ENCODE data around the gene POLDIP2. TPM values are rescaled to one million over a fixed set of nuclear protein-coding genes. Genes with fewer than 3 reads are reported as not detected.

The POLDIP2 gene
- total and polyA plus RNA-seq, 8 donors = 28.3 to 51.2 (median 41.2) TPM

- 55 to 63% methylated on average over 5 of the region's 5 CpGs for WGBS, 2 donors
- no peak overlapping the region for H3K4me3 ChIP-seq
- no peak overlapping the region for H3K27ac ChIP-seq
- peaks cover 0 to 5% (median 0%) of the 10 kb centered on the region in 3 donors for H3K36me3 ChIP-seq
- no peaks in the 10 kb centered on the region for H3K27me3 ChIP-seq
- H3K4me1 ChIP-seq = peaks cover 9 to 28% (median 13%) of the 10 kb centered on the region in 3 donors
- DNase-seq (no peak), FAIRE-seq (no peak), ATAC-seq (no peak)
- intact Hi-C loops (cut with DNase I) = no loop called here
- no peaks in the 10 kb centered on the region for H3K9me3 ChIP-seq
- no peak for TF ChIP-seq CTCF (IDR thresholded peaks at IDR 0.05)
These were observed 11.0 kb upstream of the POLDIP2 start for GRCh38 chr17:28368306-28368831.

GRCh38 chr17:28367641-28368305, 10.4 kb upstream of the POLDIP2 start:
- DNase-seq = no peak
- intact Hi-C loops (cut with DNase I) = no loop called here
- Histone ChIP-seq H3K4me1 (peaks cover 9 to 25% (median 13%) of the 10 kb centered on the region in 3 donors), H3K9me3 (no peaks in the 10 kb centered on the region), H3K4me3 (no peak overlapping the region), H3K36me3 (peaks cover 0 to 5% (median 0%) of the 10 kb centered on the region in 3 donors), H3K27ac (no peak overlapping the region), H3K27me3 (no peaks in the 10 kb centered on the region)
- ATAC-seq = no peak
- WGBS, 2 donors = 84 to 86% methylated on average over 21 of the region's 21 CpGs
- TF ChIP-seq CTCF (IDR thresholded peaks at IDR 0.05) = no peak
- no peak for FAIRE-seq

- peaks cover 9 to 18% (median 13%) of the 10 kb centered on the region in 3 donors for H3K4me1 ChIP-seq
- H3K27me3 ChIP-seq = no peaks in the 10 kb centered on the region
- ATAC-seq (no peak), DNase-seq (no peak), FAIRE-seq (no peak)
- peaks cover 0 to 7% (median 0%) of the 10 kb centered on the region in 3 donors for H3K36me3 ChIP-seq
- H3K9me3 ChIP-seq = no peaks in the 10 kb centered on the region
- H3K27ac ChIP-seq = no peak overlapping the region
- H3K4me3 ChIP-seq = no peak overlapping the region
- 64 to 67% methylated on average over 1 of the region's 1 CpG for WGBS, 2 donors
- TF ChIP-seq CTCF (IDR thresholded peaks at IDR 0.05) = no peak
- intact Hi-C loops (cut with DNase I) = no loop called here
These were observed 9.3 kb upstream of the POLDIP2 start for GRCh38 chr17:28366605-28367004.

- Histone ChIP-seq H3K27me3 (no peaks in the 10 kb centered on the region), H3K36me3 (peaks cover 3 to 18% (median 5%) of the 10 kb centered on the region in 3 donors), H3K4me3 (no peak overlapping the region), H3K27ac (no peak overlapping the region), H3K9me3 (no peaks in the 10 kb centered on the region), H3K4me1 (peaks cover 1 to 11% (median 7%) of the 10 kb centered on the region in 3 donors)
- FAIRE-seq (no peak), ATAC-seq (no peak), DNase-seq (peak in 1 of 6 donors; percentile 30)
- no peak for TF ChIP-seq CTCF (IDR thresholded peaks at IDR 0.05)
- intact Hi-C loops (cut with DNase I) = no loop called here
- WGBS, 2 donors = 85 to 93% methylated on average over 3 of the region's 3 CpGs
These were observed 8.2 kb upstream of the POLDIP2 start for GRCh38 chr17:28365487-28365886.

All from pancreas (tissue), 10 donors.